GM12892 (cell line): Measurements from ENCODE around the gene FGF12.

Experiments used
- DNase-seq: peaks from one replicate; pipeline ENCODE4 v3.0.0; 2011; ENCODE audit not compliant: insufficient read length
- FAIRE-seq: peaks from 2 replicates; lab custom pipeline; 2011; peaks lifted over from hg19 to GRCh38; lab: Jason Lieb, UNC
- POLR2A ChIP-seq: IDR thresholded peaks from 2 replicates; pipeline ENCODE4 v1.6.1; 2011; ENCODE audit warnings: low read depth, low read length, control low read depth
- POLR2AphosphoS5 ChIP-seq: IDR thresholded peaks from 2 replicates; pipeline ENCODE4 v1.6.1; 2011; ENCODE audit warnings: low read depth, low read length, control low read depth
- TAF1 ChIP-seq: IDR thresholded peaks from 2 replicates; pipeline ENCODE4 v1.6.1; 2011; ENCODE audit warnings: low read depth, mild to moderate bottlenecking, control low read depth, low read length, borderline replicate concordance

The FGF12 gene

DNA sequence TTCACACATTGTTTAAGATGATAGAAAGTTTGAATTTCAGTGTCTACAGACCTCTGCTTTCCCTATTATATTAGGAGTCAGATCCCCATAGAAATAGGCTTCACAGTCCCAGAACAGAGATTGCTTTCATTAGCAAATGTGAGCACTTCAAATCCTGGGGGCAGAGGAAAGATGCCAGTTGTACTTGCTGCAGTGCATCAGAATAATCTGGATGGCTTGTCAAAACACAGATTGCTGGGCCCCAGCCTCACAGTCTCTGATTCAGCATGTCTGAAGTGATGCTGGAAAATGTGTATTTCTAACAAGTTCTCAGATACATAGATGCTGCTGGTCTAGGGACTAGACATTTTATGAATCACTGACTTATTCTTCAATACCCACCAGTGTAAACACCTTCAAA is 375.2 kb downstream of the FGF12 start:
- FAIRE-seq (no peak), DNase-seq (no peak)
- TF ChIP-seq TAF1 (no peak), POLR2A (no peak), POLR2AphosphoS5 (no peak)

DNA sequence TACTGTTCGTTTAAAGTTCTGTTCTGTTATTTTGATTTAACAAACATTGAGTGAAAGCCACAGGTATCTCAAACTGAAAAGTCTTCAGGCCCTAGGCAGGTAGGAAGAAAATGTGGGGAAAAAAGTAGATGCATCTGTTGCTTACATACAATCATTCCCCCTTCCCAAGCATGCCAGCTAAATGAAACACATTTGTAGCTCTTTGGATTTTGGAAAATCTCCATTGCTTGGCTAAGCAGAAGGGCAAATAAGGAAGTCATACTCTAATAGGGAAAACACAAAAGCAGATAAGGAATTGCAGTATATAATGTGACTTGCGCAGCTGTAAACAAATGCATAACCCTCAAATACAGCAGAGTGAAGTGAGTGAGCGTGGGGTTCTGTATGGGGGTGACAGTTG is 375.9 kb downstream of the FGF12 start:
- no peak for FAIRE-seq
- DNase-seq: no peak
- TF ChIP-seq POLR2A: no peak
- no peak for TF ChIP-seq POLR2AphosphoS5
- no peak for TF ChIP-seq TAF1

DNA sequence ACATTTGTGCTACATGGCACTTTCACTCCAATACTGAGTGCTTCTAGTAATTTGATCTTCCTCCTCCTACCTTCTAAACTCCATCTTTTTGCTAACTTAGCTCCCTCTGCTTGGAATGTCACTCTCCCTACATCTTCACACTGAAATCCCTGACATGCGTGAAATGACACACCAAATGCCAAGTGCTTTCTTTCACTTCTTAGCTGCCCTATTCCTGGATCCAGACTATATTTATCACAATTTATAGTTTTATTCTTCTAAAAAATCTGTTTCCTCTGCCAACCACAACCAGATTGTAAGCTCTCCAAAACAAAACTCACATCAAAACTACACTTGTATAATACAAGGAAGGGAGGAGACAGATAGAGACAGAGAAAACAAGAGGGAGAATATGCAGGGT is 387.3 kb downstream of the FGF12 start:
- no peak for TF ChIP-seq TAF1
- no peak for TF ChIP-seq POLR2AphosphoS5
- TF ChIP-seq POLR2A: no peak

GRCh38 chr3:192339214-192339613 is 388.1 kb downstream of the FGF12 start:
- no peak for TF ChIP-seq TAF1
- no peak for FAIRE-seq
- no peak for DNase-seq

More for the DNA sequence above, 387.3 kb downstream of the FGF12 start:
- DNase-seq: no peak
- no peak for FAIRE-seq

- TF ChIP-seq POLR2AphosphoS5 (no peak), TAF1 (no peak), POLR2A (no peak)
- FAIRE-seq: no peak
- no peak for DNase-seq
Observed at GRCh38 chr3:192336286-192336685, 391.1 kb downstream of the FGF12 start.

- FAIRE-seq: no peak
- TF ChIP-seq POLR2A: no peak
- TF ChIP-seq POLR2AphosphoS5: no peak
- TF ChIP-seq TAF1: no peak
- DNase-seq: no peak
Observed at GRCh38 chr3:192332386-192333291, 394.7 kb downstream of the FGF12 start.

DNA sequence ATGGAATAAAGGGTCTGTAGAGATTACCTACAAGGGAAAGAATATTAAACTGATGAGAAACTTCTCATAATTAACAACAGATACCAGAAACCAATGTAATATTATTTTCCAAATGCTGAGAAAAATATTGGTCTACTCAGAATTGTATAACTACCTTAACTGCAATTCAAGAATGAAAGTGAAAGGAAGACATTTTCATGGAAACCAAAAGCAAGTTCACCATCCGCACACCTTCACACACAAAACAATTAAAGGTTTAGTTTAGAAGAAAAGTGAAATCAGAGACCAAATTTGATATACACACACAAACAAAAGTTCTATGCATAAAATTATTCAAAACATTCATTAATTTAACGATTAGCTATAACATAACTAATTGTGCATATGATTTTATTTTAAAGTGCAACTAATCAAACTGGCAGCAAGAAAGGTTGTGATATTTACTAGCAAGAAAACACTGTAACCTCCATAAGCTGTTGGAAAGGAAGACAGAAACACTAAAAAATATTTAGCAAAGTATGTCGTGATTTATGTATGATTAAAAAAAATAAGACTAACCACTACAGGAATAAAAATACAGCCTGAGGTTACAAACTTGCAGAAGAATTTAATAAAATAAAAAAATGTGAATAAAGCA is 395.5 kb downstream of the FGF12 start:
- FAIRE-seq (no peak), DNase-seq (no peak)
- TF ChIP-seq POLR2AphosphoS5 (no peak), TAF1 (no peak), POLR2A (no peak)

- no peak for DNase-seq
- no peak for TF ChIP-seq POLR2AphosphoS5
- TF ChIP-seq POLR2A: no peak
- no peak for TF ChIP-seq TAF1
- no peak for FAIRE-seq
Observed at GRCh38 chr3:192326656-192327055, 400.7 kb downstream of the FGF12 start.

GRCh38 chr3:192317564-192317963 is 409.8 kb downstream of the FGF12 start:
- DNase-seq (no peak), FAIRE-seq (no peak)

GRCh38 chr3:192313605-192314004 is 413.7 kb downstream of the FGF12 start:
- DNase-seq (no peak), FAIRE-seq (no peak)
- no peak for TF ChIP-seq TAF1
- no peak for TF ChIP-seq POLR2AphosphoS5
- TF ChIP-seq POLR2A: no peak

More at GRCh38 chr3:192317564-192317963, 409.8 kb downstream of the FGF12 start:
- no peak for TF ChIP-seq POLR2A
- no peak for TF ChIP-seq TAF1
- TF ChIP-seq POLR2AphosphoS5: no peak

DNA sequence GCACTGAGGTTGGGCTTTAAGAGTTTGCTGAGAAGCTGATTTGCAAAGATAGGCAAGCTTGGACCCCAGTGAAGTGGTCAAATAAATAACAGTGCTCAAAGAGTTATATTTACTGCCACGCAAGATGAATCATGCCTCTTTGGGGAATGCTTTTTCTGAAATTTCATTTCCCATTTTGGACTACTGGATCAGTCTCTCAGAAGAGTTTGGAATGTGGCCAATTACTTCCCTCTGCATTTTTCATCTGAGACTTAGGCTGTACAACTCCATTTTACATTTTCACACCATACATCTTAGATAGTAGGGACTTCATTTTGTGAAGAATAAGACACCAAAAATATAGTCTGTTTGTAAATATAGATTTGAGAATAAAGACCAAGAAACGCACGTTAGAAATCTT is 419.7 kb downstream of the FGF12 start:
- TF ChIP-seq POLR2A (no peak), POLR2AphosphoS5 (no peak), TAF1 (no peak)
- DNase-seq (no peak), FAIRE-seq (no peak)

GRCh38 chr3:192303235-192303634 is 424.1 kb downstream of the FGF12 start:
- FAIRE-seq (no peak), DNase-seq (no peak)

More at GRCh38 chr3:192303235-192303634, 424.1 kb downstream of the FGF12 start:
- TF ChIP-seq POLR2A: no peak
- TF ChIP-seq TAF1: no peak
- TF ChIP-seq POLR2AphosphoS5: no peak
